Memory B cell (primary cell): ENCODE measurements around the gene TPM2.

Experiments
- ATAC-seq: fragments of 150-1000 bp; cut with Tn5 transposase; 2 replicates; pipeline ENCODE4 v1.10.0; 2021; ENCODE audit warnings: low read depth, mild to moderate bottlenecking, moderate library complexity
- DNase-seq, 2 donors: peaks; one replicate each; pipeline ENCODE4 v3.0.0; 2022; ENCODE audit warnings: low spot score in 2 of 2
- H3K27ac Mint-ChIP-seq: one replicate; pipeline ENCODE4 v1.8.0; 2022; ENCODE audit warnings: mild to moderate bottlenecking, moderate library complexity, mixed read lengths
- H3K27me3 Mint-ChIP-seq: one replicate; pipeline ENCODE4 v1.8.0; 2022; ENCODE audit warnings: mixed read lengths
- H3K36me3 Mint-ChIP-seq: one replicate; pipeline ENCODE4 v1.8.0; 2022; ENCODE audit warnings: mild to moderate bottlenecking, mixed read lengths
- H3K4me1 Mint-ChIP-seq: one replicate; pipeline ENCODE4 v1.8.0; 2022; ENCODE audit warnings: mixed read lengths
- H3K4me3 Mint-ChIP-seq: one replicate; pipeline ENCODE4 v1.8.0; 2022; ENCODE audit warnings: mild to moderate bottlenecking, moderate library complexity, mixed read lengths
- H3K9me3 Mint-ChIP-seq: one replicate; pipeline ENCODE4 v1.8.0; 2022; ENCODE audit warnings: mixed read lengths

Gene TPM2

DNA sequence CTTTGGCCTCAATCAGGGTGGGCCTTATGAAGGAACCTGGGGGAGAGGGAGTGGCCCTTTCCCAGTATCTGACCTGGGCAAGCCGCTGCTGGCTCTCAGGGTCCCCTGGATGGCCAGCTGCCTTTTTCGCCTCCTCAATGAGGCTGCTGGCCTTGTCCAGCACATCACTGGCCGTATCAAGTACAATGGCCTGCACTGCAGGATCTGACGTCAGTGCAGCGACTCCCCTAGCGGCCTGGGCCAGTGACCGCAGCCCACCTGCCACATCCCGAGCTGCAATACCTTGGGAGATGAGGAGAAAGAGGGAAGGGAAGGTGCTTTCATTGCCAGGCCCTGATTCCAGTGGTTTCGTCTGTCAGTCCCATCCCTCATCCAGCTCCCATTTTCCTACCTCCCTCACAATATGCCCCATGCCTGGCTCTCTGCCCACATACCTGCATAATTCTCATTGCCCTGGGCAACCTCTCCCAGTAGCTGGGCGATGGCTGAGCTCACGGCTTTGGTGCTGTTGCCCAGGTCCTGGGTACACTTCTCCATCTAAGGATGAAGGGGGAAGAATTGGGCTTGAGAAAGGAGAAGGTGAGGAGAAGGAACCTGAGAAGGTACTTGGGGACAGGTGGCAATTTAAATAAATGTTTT lies 23.2 kb upstream of the TPM2 start:
- Mint-ChIP-seq H3K27me3 (no peaks in the 10 kb centered on the region), H3K36me3 (peaks cover 53% of the 10 kb centered on the region), H3K4me3 (no peak overlapping the region), H3K27ac (no peak overlapping the region), H3K4me1 (peaks cover 4% of the 10 kb centered on the region), H3K9me3 (no peaks in the 10 kb centered on the region)
- no peak for ATAC-seq
- no peak for DNase-seq

DNA sequence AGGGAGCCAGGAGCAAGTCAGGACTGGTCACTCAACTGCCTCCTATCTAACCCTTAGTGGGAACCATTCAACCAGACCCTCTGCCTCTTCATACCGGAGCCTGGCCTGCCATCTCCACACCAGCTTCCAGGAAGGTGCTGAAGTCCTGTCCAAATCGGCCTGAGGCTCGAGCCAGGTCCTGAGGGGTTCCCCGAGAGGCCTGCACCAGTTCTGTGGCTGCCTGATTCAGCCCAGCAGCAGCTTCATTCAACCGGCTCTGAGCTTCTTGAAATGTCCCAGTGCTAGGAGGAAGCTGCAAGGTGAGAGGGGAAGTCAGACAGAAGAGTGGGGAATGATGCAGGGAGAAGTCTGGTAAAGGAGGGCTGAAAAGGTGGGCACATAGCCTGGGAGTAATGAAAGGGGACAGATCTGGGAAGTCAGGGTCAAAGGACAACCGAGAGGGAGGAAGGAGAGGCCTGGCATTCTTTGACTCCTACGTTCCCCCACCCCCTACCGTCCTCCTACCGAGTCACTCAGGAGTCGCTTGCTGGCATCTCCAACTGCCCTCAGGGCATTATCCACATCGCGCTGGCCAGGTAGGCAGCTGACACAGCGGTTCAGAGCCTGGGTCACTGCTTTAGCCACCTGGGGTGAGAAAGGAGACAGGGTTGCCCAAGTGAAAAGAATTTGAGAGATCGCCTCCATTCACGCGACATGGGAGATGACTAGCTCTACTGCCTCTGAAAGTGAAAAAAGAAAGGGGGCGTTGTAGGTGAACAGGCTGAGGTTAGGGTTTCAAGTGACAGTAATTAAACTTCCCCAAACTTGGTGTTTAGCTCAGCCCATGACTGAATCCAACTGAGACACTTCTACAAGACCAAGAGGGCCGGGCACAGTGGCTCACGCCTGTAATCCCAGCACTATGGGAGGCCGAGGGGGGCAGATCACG lies 22.0 kb upstream of the TPM2 start:
- DNase-seq (no peak), ATAC-seq (no peak)
- H3K4me3 Mint-ChIP-seq, result no peak overlapping the region
- H3K4me1 Mint-ChIP-seq, result peaks cover 2% of the 10 kb centered on the region
- H3K27ac Mint-ChIP-seq, result no peak overlapping the region
- H3K9me3 Mint-ChIP-seq, result no peaks in the 10 kb centered on the region
- no peaks in the 10 kb centered on the region for H3K27me3 Mint-ChIP-seq
- peaks cover 58% of the 10 kb centered on the region for H3K36me3 Mint-ChIP-seq

DNA sequence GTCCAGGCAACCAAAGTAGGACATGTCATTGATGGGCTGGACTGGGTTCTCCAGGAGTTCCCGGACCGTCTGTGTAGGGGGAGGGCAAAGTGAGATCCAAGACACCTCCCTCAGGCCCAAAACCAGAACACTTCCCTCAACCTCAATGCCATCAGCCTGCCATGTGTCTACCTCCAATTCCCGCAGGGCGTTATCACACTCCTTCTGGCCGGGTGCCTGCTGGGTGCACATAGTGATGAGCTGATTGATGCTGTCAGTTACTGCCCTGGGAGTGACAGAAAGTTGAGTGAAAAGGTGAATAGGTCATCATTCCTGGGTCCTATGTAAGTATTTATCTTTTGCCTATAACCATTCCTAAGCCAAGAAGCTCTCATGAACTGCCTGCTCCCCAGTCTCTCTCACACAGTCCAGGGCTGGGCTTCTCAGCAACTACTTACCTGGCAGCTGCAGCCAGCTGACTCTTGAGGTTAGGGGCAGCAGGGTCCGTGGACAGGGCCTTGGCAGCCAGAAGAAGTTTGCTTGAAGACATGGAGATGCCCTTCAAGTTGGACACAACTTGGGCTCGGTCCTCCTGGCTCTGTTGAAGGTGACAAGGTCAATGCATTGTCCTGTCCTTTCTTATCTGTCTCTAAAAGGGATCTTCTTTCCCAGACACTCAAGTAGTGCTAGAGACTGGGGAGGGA lies 21.2 kb upstream of the TPM2 start:
- ATAC-seq (no peak), DNase-seq (no peak)
- H3K27ac Mint-ChIP-seq, result no peak overlapping the region
- H3K27me3 Mint-ChIP-seq, result no peaks in the 10 kb centered on the region
- H3K9me3 Mint-ChIP-seq, result no peaks in the 10 kb centered on the region
- H3K4me3 Mint-ChIP-seq, result no peak overlapping the region
- peaks cover 2% of the 10 kb centered on the region for H3K4me1 Mint-ChIP-seq
- H3K36me3 Mint-ChIP-seq, result peaks cover 54% of the 10 kb centered on the region

DNA sequence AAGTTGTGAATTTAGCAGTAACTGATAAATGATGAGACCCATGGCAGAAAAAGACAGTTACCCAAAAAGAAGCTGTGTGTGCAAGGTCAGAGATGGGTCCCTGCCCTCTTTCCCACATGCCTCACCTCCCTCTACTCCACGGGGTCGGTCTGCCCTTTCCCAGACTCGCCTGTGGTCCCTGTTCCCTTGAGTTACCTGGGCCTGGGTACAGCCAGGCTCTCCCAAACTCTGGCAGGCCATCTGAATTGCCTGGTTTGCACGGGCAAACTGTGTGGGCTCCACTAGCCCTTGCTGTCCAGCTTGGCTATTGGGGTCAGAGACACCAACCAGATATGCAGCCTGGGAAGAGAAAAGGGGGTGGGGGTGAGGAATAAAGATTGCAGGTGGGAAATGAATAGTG lies 18.4 kb upstream of the TPM2 start:
- Mint-ChIP-seq H3K9me3 (no peaks in the 10 kb centered on the region), H3K4me3 (no peak overlapping the region), H3K36me3 (peaks cover 52% of the 10 kb centered on the region), H3K27me3 (no peaks in the 10 kb centered on the region), H3K4me1 (peaks cover 2% of the 10 kb centered on the region), H3K27ac (no peak overlapping the region)
- no peak for DNase-seq
- ATAC-seq, result no peak

DNA sequence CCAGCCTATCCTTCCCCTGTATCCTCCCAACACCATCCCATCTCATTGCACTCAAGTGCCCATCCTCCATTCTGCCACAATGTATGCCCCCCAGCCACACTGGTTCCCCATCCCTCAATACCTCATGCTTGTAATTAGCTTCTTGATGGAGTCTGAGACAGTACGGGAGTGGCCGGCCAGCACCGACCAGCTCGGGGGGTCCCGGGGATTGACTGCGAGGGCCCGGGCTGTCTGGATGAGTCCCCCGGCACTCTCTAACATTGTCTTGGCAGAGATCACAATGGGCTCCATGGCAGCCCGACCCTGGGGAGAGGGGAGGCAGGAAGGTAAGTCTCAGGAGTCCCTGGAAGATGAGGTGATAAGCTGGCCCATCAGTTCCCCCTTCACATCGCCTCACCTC lies 17.2 kb upstream of the TPM2 start:
- H3K27ac Mint-ChIP-seq, result peak overlapping the region; percentile 28
- no peak for ATAC-seq
- H3K9me3 Mint-ChIP-seq, result no peaks in the 10 kb centered on the region
- peaks cover 54% of the 10 kb centered on the region for H3K36me3 Mint-ChIP-seq
- no peaks in the 10 kb centered on the region for H3K27me3 Mint-ChIP-seq
- peaks cover 2% of the 10 kb centered on the region for H3K4me1 Mint-ChIP-seq
- no peak overlapping the region for H3K4me3 Mint-ChIP-seq
- no peak for DNase-seq

DNA sequence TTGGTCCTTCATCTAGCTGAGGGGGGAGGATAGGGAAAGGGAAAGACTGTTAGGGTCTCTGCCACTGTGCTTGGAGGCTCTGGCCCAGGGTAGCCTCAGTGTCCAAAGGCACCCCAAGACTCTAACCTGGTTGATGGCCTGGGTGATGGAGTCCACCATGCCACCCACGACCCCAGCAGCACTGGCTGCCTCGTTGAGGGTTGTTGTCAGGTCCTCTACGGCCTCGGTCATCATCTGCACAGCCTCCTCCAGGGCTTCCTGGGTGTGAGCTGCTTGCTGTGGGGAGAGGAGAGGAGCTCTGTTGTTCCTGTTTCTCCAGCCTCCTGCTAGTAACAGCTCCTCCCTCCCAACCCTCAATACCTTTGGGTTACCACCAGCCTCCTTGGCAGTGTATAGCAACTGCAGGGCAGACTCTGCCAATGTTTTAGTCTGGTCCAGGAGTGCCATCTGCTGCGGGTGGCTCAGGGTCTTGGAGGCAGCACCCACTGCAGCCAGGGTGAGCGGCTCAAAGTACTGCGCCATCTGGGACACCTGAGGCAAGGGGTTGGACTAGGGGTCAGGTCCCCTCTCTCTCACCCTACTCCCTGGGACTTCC lies 16.2 kb upstream of the TPM2 start:
- DNase-seq (no peak), ATAC-seq (no peak)
- peaks cover 2% of the 10 kb centered on the region for H3K4me1 Mint-ChIP-seq
- H3K27ac Mint-ChIP-seq, result no peak overlapping the region
- H3K27me3 Mint-ChIP-seq, result no peaks in the 10 kb centered on the region
- no peaks in the 10 kb centered on the region for H3K9me3 Mint-ChIP-seq
- peaks cover 48% of the 10 kb centered on the region for H3K36me3 Mint-ChIP-seq
- no peak overlapping the region for H3K4me3 Mint-ChIP-seq

DNA sequence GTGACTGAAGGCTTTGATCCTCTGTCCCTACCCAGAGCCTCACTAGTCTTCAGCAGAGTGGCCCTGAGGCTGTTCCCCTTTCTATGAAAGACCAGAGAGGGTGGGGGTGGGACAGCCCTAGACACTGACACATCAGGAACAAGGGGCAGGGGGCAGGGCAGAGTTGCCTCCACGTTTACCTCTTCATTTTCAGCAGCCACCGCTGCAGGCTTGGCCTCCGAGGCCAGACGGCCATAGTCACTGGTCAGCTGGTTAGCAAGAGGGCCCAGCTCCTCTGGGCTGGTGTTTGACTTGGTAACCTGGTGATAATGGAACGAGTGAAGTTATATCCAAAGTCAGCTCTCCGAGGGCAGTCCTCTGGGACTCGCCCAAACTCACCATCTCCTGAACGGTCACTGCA lies 15.6 kb upstream of the TPM2 start:
- H3K9me3 Mint-ChIP-seq, result no peaks in the 10 kb centered on the region
- H3K27me3 Mint-ChIP-seq, result no peaks in the 10 kb centered on the region
- DNase-seq, result no peak
- no peak overlapping the region for H3K27ac Mint-ChIP-seq
- no peak for ATAC-seq
- H3K4me3 Mint-ChIP-seq, result no peak overlapping the region
- H3K36me3 Mint-ChIP-seq, result peaks cover 42% of the 10 kb centered on the region
- peaks cover 2% of the 10 kb centered on the region for H3K4me1 Mint-ChIP-seq

DNA sequence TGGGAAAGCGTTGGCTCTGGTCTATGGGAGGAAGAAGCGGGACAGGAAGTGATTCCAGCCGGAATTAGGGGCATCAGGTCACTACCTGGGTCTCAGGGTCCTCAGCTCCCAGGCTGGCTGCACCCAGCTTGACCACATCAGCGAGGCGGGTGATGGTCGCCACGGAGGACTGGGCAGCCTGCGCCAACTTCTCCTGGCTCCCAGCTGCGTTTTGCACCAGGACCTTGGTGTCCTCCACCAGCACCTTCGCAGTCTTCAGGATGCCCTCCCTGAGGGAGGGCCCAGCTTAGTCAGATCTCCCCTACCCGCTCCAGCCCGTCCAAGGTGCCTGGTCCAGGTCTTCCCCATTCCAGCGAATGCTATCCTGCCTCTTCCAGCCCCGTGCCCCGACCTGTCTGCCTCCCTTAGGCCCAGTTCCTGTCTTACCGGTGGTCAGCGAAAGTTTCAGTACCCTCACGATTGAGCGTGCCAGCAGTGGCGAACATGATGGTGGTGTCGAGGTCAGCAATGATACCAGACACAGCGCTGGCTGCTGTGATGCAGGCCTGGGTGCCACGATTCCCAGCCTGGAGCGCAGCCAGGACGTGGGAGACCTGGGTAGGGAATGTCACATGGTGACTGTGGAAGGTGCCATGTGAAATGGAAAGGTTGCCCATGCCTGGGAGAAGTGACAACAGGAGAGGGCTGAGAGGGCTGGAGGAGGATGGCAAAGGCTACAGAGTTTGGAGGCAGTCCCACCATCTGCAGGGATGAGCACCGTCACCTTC lies 14.4 kb upstream of the TPM2 start:
- Mint-ChIP-seq H3K9me3 (no peaks in the 10 kb centered on the region), H3K27me3 (no peaks in the 10 kb centered on the region), H3K27ac (no peak overlapping the region), H3K36me3 (peaks cover 41% of the 10 kb centered on the region), H3K4me1 (peaks cover 2% of the 10 kb centered on the region), H3K4me3 (no peak overlapping the region)
- DNase-seq (no peak), ATAC-seq (no peak)

DNA sequence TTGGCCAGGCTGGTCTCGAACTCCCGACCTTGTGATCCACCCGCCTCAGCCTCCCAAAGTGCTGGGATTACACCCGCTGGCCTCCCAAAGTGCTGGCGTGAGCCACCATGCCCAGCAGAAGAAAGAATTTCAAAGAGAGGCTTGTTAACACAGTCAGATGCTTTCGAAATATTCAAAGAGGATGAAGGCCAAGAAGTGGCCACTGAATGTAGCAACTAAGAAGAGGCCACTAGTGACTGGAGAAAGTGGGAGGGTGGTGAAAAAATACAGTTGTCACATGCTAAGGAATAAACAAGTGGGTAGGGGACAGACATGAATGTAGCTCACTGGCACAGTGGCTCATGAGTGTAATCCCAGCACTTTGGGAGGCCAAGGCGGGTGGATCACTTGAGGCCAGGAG lies 13.0 kb upstream of the TPM2 start:
- Mint-ChIP-seq H3K27ac (no peak overlapping the region), H3K27me3 (no peaks in the 10 kb centered on the region), H3K36me3 (peaks cover 32% of the 10 kb centered on the region), H3K9me3 (no peaks in the 10 kb centered on the region), H3K4me1 (no peaks in the 10 kb centered on the region), H3K4me3 (no peak overlapping the region)
- DNase-seq, result no peak
- ATAC-seq, result no peak

DNA sequence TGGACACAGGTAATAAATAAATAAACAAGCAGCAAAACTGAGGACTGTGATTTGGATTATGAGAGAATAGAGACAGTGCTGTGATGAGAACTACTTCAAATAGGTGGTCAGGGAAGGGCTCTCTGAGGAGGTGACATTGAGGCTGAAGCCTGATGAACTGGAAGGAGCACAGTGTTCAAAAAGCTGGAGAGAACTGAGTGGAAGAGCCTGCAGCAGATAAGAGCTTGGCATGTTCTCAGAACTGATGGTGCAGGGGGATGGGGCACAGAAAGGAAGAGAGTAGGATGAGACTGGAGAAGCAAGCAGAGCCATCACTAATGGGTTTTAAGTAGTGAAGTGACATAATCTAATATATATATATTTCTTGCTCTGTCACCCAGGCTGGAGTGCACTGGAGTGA lies 11.2 kb upstream of the TPM2 start:
- Mint-ChIP-seq H3K27ac (no peak overlapping the region), H3K9me3 (no peaks in the 10 kb centered on the region), H3K4me1 (peaks cover 6% of the 10 kb centered on the region), H3K36me3 (peaks cover 24% of the 10 kb centered on the region), H3K4me3 (no peak overlapping the region), H3K27me3 (no peaks in the 10 kb centered on the region)
- no peak for ATAC-seq
- no peak for DNase-seq

DNA sequence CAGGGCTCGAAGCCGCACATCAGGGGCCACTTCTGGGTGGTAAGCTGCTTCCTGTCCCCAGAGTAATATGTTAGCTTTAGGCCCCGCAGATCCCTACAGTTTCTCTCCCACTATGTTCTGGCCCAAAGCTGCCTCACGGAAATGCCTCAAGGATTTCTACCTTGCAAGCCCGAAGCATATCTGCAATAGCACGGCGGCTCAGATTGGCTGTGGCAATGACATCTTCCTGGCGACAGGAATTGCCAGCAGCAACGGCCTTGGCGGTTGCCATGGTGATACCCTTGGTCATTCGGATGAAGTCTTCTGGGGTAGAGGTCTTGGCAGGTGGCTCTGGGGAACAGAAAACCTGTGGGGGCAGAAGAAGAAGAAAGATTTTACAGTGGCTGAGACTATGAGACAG lies 10.3 kb upstream of the TPM2 start:
- Mint-ChIP-seq H3K27me3 (no peaks in the 10 kb centered on the region), H3K4me3 (no peak overlapping the region), H3K27ac (no peak overlapping the region), H3K9me3 (no peaks in the 10 kb centered on the region), H3K4me1 (peaks cover 6% of the 10 kb centered on the region), H3K36me3 (peaks cover 23% of the 10 kb centered on the region)
- ATAC-seq (no peak), DNase-seq (no peak)

DNA sequence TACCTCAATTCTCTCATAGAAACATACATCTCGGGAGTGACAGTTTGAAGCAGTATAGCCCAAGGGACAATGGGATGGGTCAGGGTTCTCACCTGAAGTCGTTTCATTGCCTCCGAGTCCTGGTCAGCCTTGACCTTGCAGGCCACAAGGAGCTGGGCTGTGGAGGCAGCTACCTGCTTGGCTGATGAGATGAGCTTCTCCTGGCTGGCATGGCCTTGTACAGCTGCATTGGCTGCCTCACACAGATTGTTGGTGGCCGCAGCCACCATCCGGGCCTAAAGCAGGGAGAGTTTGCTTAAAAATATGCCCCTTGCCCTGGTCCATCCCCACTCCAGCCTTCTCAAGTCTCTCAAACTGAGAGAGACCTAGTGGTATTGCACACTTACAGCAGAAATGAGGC lies 8.5 kb upstream of the TPM2 start:
- Mint-ChIP-seq H3K4me3 (no peak overlapping the region), H3K9me3 (no peaks in the 10 kb centered on the region), H3K27ac (no peak overlapping the region), H3K36me3 (peaks cover 11% of the 10 kb centered on the region), H3K27me3 (no peaks in the 10 kb centered on the region), H3K4me1 (peaks cover 6% of the 10 kb centered on the region)
- ATAC-seq (no peak), DNase-seq (no peak)

DNA sequence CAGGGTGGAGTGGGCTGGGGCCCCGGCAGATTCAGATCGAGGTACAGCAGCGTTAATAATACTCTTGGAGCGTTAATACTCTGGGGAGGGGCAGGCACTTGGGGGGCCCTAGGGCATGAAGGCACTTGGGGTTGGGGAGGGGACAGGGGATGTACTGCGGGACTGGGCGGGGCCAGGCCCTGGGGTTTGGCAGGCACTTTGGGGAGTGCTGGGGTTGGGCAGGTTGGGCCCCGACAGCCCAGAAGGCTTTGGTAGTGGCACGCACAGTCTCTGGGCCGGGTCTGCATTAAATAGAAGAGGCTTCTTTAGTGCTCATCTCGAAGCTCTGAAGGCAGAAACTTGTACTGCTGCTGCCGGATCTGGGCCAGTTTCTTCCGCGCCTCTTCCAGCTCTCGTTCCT lies 7.8 kb upstream of the TPM2 start:
- Mint-ChIP-seq H3K36me3 (peaks cover 4% of the 10 kb centered on the region), H3K27me3 (no peaks in the 10 kb centered on the region), H3K4me3 (no peak overlapping the region), H3K4me1 (peaks cover 6% of the 10 kb centered on the region), H3K27ac (peak overlapping the region; percentile 2), H3K9me3 (no peaks in the 10 kb centered on the region)
- ATAC-seq (no peak), DNase-seq (no peak)
